Measurements from ENCODE around the gene B3GNT5.

B3GNT5 gene

DNA sequence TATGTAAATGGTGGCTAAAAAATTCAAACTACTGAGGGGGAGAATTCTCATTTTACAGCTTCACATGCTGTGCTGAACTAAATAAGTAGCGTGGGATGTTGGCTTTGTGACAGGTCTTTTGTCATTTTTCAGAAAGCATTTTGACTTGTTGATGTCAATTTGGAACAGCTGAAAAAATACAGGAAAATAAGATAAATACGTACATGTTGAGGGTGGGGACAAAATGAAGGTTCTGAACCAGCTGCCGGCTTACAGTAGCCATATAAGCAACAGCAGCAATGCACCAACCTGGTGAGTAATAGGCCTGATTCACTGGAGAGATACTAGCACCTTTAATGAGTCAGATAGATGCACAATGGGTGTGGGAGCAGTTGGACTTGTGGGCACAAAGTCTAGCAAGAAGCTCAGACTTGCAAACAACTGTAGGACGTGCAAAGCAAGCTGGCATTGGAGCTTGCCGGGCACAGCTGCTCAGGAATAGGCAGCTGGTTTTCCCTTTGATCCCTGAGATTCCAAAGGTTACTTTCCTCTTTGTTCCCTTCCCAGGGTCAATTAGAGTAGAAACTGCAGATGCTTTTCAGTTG lies 12.9 kb downstream of the B3GNT5 start:
- DNase-seq (ENCODE audit: low read depth), result peak; percentile 41

DNA sequence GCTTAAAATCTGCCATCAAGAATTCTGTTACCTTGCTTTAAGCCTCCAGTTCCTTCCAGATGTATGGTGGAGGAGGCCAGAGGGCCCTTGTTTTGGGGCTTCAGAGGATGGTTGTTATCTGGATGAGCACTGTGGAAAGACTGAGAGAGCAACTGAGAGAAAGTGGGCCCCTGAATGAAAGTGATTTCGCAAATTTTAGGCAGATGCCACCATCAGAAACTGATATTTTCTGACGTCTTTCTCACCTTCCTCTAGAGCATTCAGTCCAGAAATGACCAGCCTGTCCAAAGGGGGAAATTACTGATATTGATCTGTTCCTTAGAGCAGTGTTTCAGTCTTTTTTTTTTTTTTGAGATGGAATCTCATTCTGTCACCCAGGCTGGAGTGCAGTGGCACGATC lies 13.4 kb downstream of the B3GNT5 start:
- no peak for DNase-seq (ENCODE audit: low read depth)

DNA sequence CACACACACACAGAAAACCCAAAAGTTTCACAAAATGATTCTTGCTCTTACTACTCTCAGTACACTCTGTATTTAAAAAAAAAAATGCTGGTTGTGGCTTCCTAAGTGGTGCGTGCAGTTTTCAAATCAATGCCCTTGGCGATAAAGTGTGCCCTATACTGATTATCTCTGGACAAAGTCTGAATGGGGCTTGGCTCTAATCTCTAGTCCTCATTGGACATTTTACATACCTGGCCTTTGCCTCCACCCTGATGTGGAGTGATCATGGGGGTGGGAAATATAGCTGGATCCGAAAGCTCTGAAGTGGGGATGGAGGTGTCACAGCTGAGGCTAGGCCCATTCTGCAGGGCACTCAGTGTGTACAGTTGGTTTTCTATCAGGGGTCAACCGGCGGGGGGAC lies 14.1 kb downstream of the B3GNT5 start:
- no peak for DNase-seq (ENCODE audit: low read depth)

DNA sequence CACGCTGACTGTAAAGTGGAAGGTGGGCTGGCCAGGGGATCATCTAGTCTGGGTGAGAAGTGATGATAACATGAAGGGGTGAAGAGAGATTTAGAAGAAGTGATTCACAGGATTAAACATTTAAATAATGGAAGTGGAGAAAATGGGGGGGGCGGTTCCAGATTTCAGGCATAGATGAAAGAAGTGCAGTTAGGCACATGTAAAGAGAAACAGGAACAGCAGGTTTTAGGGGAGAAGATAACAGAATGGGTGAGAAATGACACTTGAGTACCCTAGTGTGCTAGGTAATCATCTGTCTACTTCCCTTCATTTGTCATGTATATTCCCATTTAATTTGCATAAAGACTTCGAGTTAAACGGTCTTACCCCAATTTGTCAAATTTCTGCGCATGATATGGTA lies 15.3 kb downstream of the B3GNT5 start:
- no peak for DNase-seq (ENCODE audit: low read depth)

DNA sequence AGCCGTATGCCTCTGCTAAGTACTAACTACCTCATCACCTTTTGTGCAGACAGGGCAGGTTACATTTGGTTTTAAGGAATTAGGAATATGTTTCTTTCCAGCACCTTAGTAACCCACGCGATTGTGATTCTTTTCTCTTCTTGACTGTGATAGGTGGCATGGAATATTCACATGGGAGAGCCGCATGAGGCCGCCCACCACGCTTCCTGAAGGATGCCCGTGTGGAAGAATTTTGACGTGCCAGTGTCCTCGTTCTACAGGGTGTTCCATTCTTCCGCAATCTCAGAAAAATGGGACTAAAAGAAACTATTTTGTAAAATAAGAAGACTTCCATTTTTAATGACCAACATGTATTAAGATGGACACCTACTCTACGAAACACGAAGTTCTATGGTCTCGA lies 16.3 kb downstream of the B3GNT5 start:
- no peak for DNase-seq (ENCODE audit: low read depth)

DNA sequence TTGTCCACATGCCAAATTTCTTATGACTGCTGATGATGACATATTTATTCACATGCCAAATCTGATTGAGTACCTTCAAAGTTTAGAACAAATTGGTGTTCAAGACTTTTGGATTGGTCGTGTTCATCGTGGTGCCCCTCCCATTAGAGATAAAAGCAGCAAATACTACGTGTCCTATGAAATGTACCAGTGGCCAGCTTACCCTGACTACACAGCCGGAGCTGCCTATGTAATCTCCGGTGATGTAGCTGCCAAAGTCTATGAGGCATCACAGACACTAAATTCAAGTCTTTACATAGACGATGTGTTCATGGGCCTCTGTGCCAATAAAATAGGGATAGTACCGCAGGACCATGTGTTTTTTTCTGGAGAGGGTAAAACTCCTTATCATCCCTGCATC lies 17.3 kb downstream of the B3GNT5 start:
- DNase-seq (ENCODE audit: low read depth), result no peak

DNA sequence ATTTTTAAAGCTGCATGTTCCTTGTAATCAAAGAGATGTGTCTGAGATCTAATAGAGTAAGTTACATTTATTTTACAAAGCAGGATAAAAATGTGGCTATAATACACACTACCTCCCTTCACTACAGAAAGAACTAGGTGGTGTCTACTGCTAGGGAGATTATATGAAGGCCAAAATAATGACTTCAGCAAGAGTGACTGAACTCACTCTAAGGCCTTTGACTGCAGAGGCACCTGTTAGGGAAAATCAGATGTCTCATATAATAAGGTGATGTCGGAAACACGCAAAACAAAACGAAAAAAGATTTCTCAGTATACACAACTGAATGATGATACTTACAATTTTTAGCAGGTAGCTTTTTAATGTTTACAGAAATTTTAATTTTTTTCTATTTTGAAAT lies 19.1 kb downstream of the B3GNT5 start:
- DNase-seq (ENCODE audit: low read depth), result no peak

DNA sequence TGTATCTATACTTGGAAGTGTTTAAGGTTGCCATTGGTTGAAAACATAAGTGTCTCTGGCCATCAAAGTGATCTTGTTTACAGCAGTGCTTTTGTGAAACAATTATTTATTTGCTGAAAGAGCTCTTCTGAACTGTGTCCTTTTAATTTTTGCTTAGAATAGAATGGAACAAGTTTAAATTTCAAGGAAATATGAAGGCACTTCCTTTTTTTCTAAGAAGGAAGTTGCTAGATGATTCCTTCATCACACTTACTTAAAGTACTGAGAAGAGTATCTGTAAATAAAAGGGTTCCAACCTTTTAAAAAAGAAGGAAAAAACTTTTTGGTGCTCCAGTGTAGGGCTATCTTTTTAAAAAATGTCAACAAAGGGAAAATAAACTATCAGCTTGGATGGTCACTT lies 19.7 kb downstream of the B3GNT5 start:
- DNase-seq (ENCODE audit: low read depth), result no peak

DNA sequence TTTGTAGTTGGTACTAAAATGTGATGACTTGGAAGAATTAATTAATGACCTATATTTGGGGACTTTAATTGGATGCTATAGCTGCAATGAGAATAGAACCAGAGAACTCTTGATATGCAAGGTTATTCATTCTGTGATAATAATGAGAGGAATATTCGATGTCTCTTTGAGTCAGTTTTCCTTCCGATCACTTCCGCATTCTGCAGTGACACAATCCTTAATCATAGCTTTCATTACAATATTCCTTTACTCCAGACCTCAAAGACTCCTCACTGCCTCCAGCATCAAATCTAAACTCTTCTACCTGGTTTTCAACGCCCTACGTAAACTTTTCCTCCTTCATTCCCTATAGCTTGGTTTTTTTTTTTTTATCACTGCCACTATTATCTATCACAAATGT lies 21.6 kb downstream of the B3GNT5 start:
- no peak for DNase-seq (ENCODE audit: low read depth)

DNA sequence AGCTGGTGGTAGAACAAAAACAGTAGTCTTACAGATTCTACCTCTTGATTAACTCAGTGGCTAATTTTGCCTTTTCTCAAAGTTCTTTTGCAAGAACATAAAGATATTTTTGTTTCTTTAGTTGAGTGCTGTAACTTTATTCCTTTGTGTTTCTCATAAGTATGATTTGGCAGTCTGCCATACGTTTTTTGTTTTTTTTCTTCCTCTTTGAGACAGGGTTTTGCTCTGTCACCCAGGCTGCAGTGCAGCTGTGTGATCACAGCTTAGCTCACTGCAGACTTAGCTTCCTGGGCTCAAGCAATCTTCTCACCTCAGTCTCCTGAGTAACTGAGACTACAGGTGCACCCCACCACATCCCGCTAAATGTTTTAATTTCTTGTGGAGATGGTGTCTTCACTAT lies 22.4 kb downstream of the B3GNT5 start:
- DNase-seq (ENCODE audit: low read depth), result no peak

DNA sequence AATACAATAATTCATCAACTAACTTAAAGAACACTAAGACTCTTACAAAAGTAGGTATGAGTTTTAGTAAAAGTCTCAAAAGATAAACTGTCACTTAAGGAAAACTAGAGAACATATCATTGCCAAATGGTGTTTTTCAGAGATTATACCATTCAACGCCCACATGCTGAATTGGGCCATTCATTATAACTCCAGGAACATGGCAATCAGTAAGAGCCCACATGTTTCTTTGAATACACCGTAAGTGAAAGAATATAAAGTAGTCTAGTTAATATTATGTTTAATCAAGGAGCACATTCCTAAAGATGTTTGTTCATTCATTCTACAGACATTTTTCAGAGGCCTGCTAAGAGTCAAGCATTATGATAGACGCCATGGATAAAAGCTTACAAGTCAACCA lies 22.9 kb downstream of the B3GNT5 start:
- DNase-seq (ENCODE audit: low read depth), result no peak

DNA sequence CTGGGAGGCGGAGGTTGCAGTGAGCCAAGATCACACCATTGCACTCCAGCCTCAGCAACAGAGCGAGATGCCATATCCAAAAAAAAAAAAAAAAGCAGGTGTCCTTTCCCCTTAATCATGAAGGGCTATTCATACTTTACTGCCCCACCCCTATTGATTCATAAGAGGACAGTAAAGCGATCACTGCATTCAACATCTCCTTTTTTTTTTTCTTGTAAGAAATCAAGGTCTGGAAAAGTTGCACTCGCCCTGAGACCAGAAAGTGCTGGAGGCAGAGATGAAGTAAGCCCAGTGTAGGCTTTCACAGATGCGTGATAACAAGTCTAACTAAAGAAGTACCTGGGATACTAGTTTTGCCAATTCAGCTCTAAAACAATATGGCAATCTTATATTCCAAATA lies 24.2 kb downstream of the B3GNT5 start:
- DNase-seq (ENCODE audit: low read depth), result no peak

DNA sequence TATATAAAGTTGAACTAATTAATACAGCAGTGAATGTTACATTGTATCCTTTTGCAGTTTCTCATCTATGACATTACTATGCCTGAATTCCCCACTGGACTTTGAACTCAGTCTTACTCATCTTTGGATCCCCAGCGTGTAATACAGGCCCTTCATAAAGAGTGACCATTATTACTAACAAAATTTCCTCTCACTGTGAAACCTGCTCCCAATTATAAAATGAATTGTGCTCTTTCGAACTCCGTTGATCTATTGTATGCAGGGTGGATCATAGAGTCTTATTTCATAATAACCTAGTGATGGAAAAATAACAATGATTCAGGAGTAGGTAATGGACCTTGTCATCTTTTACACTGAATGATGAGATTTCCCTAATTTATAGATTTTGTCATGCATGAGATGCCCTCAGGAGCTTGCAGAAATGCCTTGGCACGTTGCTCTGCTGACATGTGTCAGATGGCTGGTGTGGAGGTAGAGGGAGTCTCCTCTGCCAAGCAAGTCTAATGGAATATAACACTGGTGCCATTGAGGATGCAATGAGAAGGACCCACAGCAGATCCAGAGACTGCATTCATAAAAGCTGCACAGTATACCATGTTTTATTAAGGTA lies 25.5 kb downstream of the B3GNT5 start:
- DNase-seq (ENCODE audit: low read depth), result no peak

DNA sequence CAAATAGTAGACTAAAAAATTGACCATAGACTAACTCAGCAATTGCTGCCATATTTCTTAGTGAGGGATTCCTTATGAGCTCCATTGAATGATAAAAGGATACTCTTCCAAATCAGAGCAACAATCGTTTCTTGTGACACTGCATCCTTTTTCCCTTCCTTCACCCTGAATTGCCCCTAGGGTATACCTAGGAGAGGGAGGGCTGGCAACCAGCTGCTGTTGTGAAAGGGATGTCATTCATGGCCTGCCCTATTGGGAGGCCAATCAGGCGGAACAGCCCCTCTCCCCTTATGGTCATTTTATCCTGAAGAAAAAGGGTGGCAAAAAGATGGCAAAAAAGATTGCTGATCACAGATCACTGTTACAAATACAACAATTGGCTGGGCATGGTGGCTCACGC lies 26.3 kb downstream of the B3GNT5 start:
- DNase-seq (ENCODE audit: low read depth), result no peak

DNA sequence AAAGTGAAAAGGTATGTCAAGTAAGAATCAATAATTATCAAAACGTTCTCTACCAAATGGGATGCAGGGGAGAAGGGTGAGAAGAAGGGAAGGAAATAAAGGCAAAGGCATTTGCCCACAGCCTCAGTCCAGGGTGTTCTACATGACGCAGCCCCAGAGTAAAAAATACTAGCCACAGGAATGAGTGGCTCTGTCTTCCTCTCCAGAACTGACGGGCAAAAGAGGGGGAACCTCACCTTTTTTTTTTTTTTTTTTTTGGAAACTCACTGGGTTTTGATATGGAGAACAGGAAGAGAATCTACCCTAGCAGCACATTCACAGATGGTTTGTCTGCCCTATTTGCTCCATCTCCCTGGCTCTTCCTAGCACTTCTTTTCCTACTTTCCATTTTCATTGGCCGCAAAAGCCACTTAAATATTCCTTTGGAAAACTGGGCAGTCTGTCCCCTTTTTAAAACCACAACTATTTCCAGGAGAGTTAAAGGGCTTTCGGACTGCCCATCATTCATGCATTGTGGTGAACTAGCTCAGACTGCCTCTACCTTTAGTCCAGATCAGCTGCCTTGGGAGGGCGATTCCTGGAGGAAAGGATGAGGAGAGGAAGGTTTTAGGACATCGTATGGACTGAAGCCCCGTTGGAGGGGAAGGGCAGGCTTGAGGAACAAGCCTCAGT lies 28.2 kb downstream of the B3GNT5 start:
- DNase-seq (ENCODE audit: low read depth), result no peak

DNA sequence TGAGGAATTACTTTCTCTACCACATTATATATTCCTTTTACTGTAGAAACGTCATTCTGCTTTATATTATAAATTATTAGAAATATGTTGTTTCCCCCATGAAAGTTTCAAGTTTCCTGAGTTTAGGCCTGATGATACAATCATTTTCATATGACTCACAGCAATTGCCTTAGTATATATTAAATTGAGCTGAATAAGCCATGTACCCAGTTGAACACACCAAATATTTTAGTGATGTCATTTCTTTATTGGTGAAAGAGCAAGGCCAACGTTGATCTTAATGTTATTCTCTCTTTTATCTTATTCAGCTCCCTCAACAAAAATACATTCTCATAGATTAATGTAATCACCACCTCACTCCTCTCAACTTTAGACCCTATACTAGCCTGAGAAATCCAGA lies 30.8 kb downstream of the B3GNT5 start:
- DNase-seq (ENCODE audit: low read depth), result no peak

DNA sequence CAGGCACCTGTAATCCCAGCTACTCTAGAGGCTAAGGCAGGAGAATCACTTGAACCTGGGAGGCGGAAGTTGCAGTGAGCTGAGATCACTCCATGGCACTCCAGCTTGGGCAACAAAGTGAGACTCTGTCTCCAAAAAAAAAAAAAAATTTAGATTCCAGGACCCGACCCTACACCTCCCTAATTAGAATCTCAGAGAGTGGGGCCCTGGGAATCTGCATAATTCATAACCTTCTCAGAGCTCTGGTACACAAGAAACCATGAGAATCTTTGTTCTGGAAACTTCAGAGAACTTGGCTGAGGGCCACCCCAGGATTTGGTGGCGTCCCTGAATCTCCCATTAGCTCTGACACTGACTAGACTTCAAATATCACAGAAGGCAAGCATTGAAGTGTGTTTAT lies 31.5 kb downstream of the B3GNT5 start:
- DNase-seq (ENCODE audit: low read depth), result no peak

DNA sequence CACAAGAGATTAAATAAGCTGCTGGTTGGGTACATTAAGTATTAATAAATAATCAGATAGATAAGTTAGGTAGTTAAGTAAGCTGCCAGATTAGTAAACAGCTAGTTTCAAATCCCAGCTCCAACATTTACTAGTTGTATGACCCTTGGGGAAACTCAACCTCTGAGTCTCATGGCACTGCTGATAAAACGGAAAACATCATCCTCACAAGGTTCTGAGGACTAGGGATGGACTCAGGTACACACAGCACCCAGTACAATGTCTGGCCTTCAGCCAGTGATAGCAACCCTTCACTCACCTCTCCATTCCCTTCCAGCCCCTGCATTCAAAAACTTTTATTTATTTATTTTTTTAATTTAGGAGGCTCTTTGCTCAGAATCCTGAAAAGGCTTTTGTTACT lies 32.3 kb downstream of the B3GNT5 start:
- DNase-seq (ENCODE audit: low read depth), result no peak

DNA sequence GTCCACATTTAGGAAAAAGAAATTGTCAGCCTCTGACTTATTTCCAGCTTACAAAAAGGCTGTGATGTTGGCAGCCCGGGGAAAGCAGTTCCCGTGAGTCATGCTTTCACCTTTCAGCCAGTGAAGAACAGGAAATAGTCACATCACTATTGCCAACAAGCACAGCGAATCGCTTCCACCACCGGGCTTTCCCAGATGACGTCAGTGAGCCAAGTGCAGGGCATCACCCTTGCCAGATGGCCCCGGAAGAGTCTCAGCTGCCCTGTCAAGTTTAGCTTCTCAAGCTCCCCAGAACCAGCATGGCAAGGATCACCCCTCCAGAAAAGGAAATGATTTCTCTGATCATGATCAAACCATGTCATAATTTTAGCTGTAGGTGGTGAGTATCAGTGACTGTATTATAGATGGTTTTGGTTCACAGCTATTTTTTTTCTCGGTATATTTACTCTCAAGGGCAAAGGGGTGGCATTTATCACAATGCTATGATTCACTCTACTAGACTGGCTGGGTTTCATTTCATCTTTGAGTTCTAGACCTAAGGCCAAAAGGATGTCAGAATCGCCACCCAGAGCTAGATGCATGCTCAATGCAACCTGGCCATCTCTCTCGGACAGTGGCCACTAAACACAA lies 32.9 kb downstream of the B3GNT5 start:
- peak; percentile 89 for DNase-seq (ENCODE audit: low read depth)

DNA sequence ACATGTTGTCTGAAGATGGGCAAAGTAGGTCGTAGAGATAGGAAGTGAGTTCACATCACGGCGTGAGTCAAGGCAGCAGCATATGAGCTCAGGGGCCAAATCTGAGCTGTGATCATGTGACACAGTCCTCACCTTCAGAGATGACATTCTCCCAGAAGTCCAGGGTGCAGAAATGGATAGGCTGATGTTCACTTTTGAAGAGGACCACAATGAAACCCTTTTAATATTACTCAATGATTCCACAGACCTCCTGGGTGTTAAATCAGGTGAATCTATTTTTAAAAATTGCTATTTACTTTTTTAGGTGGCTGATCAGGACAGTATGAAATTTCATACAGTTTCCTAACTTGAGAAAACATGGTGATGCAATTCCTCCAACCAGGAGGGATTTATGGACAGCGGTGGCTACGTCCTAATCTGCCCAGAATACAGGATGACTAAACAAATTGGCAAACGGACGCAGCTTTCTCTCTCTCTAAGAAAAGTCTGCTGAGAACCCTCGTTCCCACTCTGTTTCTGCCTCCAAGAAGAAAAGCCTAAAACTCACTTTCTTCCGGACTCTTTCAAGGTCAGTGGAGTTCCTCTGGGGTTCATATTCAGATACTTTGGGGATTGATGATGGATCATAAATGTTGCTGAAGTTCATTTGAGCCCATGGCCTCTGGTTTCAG lies 34.4 kb downstream of the B3GNT5 start:
- no peak for DNase-seq (ENCODE audit: low read depth)

DNA sequence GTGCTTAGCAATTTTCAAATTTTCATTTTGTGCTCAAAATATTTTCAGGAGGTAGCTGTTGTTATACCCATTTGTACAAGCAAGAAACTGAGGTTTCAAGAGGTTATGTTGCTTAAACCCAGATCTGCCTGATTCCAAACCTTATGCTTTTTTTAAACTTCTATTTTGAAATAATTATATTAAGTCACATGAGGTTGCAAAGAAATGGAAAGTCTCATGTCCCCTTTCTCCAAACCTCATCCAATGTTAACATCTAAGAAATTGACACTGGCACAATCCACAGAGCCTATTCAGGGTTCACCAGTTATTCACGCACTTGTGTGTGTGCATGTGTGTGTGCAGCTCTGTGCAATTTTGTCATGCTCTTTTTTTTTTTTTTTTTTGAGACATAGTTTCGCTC lies 35.1 kb downstream of the B3GNT5 start:
- no peak for DNase-seq (ENCODE audit: low read depth)

DNA sequence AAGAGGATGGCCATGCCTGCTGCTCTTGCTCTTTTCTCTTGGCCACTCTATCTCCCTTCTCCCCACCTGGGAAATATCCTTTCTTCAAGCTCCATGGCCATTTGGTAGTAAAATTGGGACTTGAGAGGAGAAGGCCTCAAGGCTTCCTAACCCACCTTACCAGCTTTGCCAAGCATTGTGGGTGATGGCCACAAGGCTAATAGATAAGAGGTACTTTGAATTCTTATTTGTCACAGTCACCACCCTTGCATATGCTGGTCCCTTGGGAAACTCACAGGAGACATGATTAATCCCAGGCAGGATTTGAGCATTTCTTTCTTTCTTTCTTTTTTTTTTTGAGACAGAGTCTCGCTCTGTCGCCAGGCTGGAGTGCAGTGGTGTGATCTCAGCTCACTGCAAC lies 37.2 kb downstream of the B3GNT5 start:
- DNase-seq (ENCODE audit: low read depth), result no peak

DNA sequence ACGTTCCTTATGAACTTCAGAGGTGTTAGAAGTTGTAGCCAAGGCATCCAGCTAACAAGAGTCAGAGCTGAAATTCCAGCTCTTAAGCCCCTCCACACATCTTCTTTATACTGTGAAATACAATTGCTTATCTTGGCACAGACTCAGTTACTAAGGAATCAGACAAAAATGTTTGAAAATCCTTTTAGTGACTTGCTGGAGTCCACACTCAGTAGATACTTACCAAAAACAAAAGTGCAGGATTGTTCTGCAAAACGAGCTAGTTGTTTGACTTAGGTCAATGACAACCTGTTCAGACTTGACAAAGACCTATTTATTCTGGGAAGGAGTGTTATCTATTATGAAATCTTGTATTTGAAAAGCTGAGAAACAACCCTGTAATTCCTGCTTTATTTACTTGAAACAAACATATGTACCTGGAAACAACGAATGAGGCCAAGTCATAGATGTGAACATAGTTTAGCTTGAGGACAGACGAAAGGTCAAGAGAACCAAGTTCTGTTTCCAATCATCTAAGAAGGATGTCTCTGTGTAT lies 38.5 kb downstream of the B3GNT5 start:
- no peak for DNase-seq (ENCODE audit: low read depth)
